K562 (cell line): ENCODE results near the gene NBEA. TPM values are rescaled to one million over a fixed set of nuclear protein-coding genes. Genes with fewer than 3 reads are reported as not detected.

Experiments
- ATAC-seq: fragments of 200-7000 bp; cut with Tn5 transposase; 3 replicates; pipeline ENCODE4 v1.9.1; 2020; ENCODE audit warnings: moderate library complexity
- BruUV-seq: library from RNA; stranded (reverse); fragments of 400-500 nt; replicated peaks from 2 replicates; lab custom pipeline; 2021; lab: Mats Ljungman, UMichigan
- CTCF ChIA-PET: fragments of 300-600 bp; formaldehyde crosslinking; extraction: SDS; loops from one replicate; lab custom pipeline; 2021; ENCODE audit warnings: low intra/inter-chr PET ratio; lab: Yijun Ruan, JAX
- POLR2A ChIA-PET: fragments of 300-600, 350-650 bp; sonication (Branson Sonifier 250); formaldehyde crosslinking; extraction: SDS; loops from one replicate; lab custom pipeline; 2021; ENCODE audit warnings: antibody characterized with exemption, inconsistent platforms; lab: Yijun Ruan, JAX
- DNase-seq, 4 experiments: peaks; one replicate each; pipeline versions ENCODE4 v3.0.0 to v3.0.0-alpha.2; 2011 to 2018; ENCODE audit warnings: low spot score in 3 of 4, mixed read lengths in 3 of 4; ENCODE audit errors: extremely low read depth in 1 of 4
- FAIRE-seq: peaks from 2 replicates; lab custom pipeline; 2011; peaks lifted over from hg19 to GRCh38; lab: Jason Lieb, UNC
- H2AFZ ChIP-seq: 2 replicates; pipeline ENCODE4 v1.6.0; 2011; ENCODE audit warnings: low read depth, low read length, control low read depth, inconsistent platforms
- H3K27ac ChIP-seq: fragments of 200-600 bp; 3 replicates; pipeline ENCODE4 v1.8.0; 2011; ENCODE audit warnings: low read depth, mild to moderate bottlenecking, control low read depth, inconsistent platforms, low read length, moderate library complexity, mixed read lengths; ENCODE audit errors: extremely low read depth
- H3K27me3 ChIP-seq, 2 experiments: fragments of 300-600 bp in 1 of 2; 2 replicates in 1 of 2; 3 replicates in 1 of 2; pipeline versions ENCODE4 v1.6.0 to v1.8.0; 2011; ENCODE audit warnings: inconsistent platforms in 2 of 2, low read length in 2 of 2, mild to moderate bottlenecking in 1 of 2, mixed read lengths in 1 of 2, moderate library complexity in 1 of 2; ENCODE audit not compliant: control insufficient read depth in 2 of 2, insufficient read depth in 2 of 2
- H3K36me3 ChIP-seq: fragments of 300-600 bp; 3 replicates; pipeline ENCODE4 v1.8.0; 2011; ENCODE audit warnings: mild to moderate bottlenecking, low read length, inconsistent platforms; ENCODE audit not compliant: control insufficient read depth, insufficient read depth
- H3K4me1 ChIP-seq, 2 experiments: fragments of 200-600 bp in 1 of 2; replicated peaks in 1 of 2; 2 replicates in 1 of 2; 3 replicates in 1 of 2; pipeline versions ENCODE4 v1.5.1 to v1.8.0; 2011; ENCODE audit warnings: inconsistent platforms in 2 of 2, low read length in 2 of 2, mild to moderate bottlenecking in 1 of 2, mixed read lengths in 1 of 2, moderate library complexity in 1 of 2; ENCODE audit not compliant: control insufficient read depth in 2 of 2, insufficient read depth in 2 of 2
- H3K4me2 ChIP-seq: 2 replicates; pipeline ENCODE4 v1.6.1; 2011; ENCODE audit warnings: low read length, control low read depth, inconsistent platforms, mixed read lengths; ENCODE audit not compliant: insufficient read depth
- H3K4me3 ChIP-seq: fragments of 200-600 bp; sonication (generic), shearing (Covaris generic); 2 replicates; pipeline ENCODE4 v1.5.1; 2016; ENCODE audit warnings: control low read depth, inconsistent platforms
- H3K79me2 ChIP-seq: fragments of 200-600 bp; 3 replicates; pipeline ENCODE4 v1.8.0; 2011; ENCODE audit warnings: low read length, inconsistent platforms; ENCODE audit not compliant: control insufficient read depth, insufficient read depth
- H3K9ac ChIP-seq, 2 experiments: 2 replicates each; pipeline versions ENCODE4 v1.6.0 to v1.6.1; 2011; ENCODE audit warnings: low read depth in 2 of 2, low read length in 2 of 2, control low read depth in 1 of 2, inconsistent platforms in 1 of 2, mild to moderate bottlenecking in 1 of 2, mixed read lengths in 1 of 2; ENCODE audit not compliant: insufficient read depth in 1 of 2
- H3K9me1 ChIP-seq: one replicate; pipeline ENCODE4 v1.6.0; 2011; ENCODE audit warnings: inconsistent platforms, mild to moderate bottlenecking, low read length, moderate library complexity; ENCODE audit not compliant: control insufficient read depth, insufficient read depth
- H3K9me3 ChIP-seq: replicated peaks from 2 replicates; pipeline ENCODE4 v1.5.1; 2011; ENCODE audit warnings: low read depth, low read length, inconsistent platforms; ENCODE audit not compliant: control insufficient read depth, insufficient read depth
- H4K20me1 ChIP-seq: replicated peaks from 2 replicates; pipeline ENCODE4 v1.6.1; 2011; ENCODE audit warnings: low read length, inconsistent platforms, mixed read lengths; ENCODE audit not compliant: control insufficient read depth, insufficient read depth
- E2F4 ChIP-seq: sonication (generic); formaldehyde crosslinking; IDR thresholded peaks from 2 replicates; pipeline ENCODE4 v1.8.0; 2022; ENCODE audit warnings: mild to moderate bottlenecking, low read depth, missing genetic modification reagents
- EP400 ChIP-seq: fragments of 450-650 bp; IDR thresholded peaks from 2 replicates; pipeline ENCODE4 v1.6.1; 2017; ENCODE audit warnings: antibody characterized with exemption, mild to moderate bottlenecking, moderate library complexity
- HOXB6 ChIP-seq: fragments of 250-450 bp; sonication (Bioruptor Pico); IDR thresholded peaks from 2 replicates; pipeline ENCODE4 v1.5.1; 2022; ENCODE audit warnings: mild to moderate bottlenecking, borderline replicate concordance
- KDM5B ChIP-seq: fragments of 200-600 bp; sonication (generic); IDR thresholded peaks from 2 replicates; pipeline ENCODE4 v1.6.1; 2012; ENCODE audit warnings: low read depth, mild to moderate bottlenecking, moderate library complexity, low read length, control low read depth, inconsistent platforms; ENCODE audit not compliant: insufficient replicate concordance
- SMARCA4 ChIP-seq: fragments of 450-650 bp; IDR thresholded peaks from 2 replicates; pipeline ENCODE4 v1.6.1; 2016
- SRSF3 ChIP-seq: fragments of 200-400 bp; formaldehyde crosslinking; IDR thresholded peaks from 2 replicates; pipeline ENCODE4 v1.6.1; 2016; ENCODE audit warnings: mild to moderate bottlenecking, low read length, moderate library complexity; ENCODE audit not compliant: insufficient read depth
- ZNF354B ChIP-seq: fragments of 250-450 bp; sonication (Bioruptor Pico); IDR thresholded peaks from 2 replicates; pipeline ENCODE4 v1.4.0; 2020
- WGBS: fragments of 100-300 bp; shearing (Covaris generic); methylation state at CpG from one replicate; pipeline ENCODE4 v1.1.6; 2016; ENCODE audit warnings: low coverage, mixed read lengths; ENCODE audit not compliant: insufficient coverage; ENCODE audit errors: missing lambda C conversion rate; 5-methylcytosine and 5-hydroxymethylcytosine counted together
- in situ Hi-C: fragments of 300-500 bp; cut with MboI; formaldehyde crosslinking; loops from 4 replicates; pipeline ENCODE4 v1.15.0; 2018; ENCODE audit warnings: inconsistent platforms, mixed read lengths
- intact Hi-C: fragments of 100-400 bp; cut with micrococcal nuclease; formaldehyde crosslinking; loops from 2 replicates; pipeline ENCODE4 v1.14.2; 2022
- polyA plus RNA-seq, 8 experiments: library from polyadenylated mRNA; depleted of rRNA in 4 of 8; stranded (reverse) in 5 of 8; unstranded in 3 of 8; fragments of >200 nt; fragmentation: Nextera tagmentation in 2 of 8; fragmentation: Illumina TruSeq in 1 of 8; extraction: Ambion mirVana in 2 of 8; extraction: Trizol in 1 of 8; gene quantifications; 2 replicates each; pipeline versions ENCODE4 v1.2.1 to v1.2.3, GENCODE V29; 2011 to 2014; ENCODE audit warnings: inconsistent platforms in 1 of 8, missing spikeins in 1 of 8
- total RNA-seq, 7 experiments: library from RNA; depleted of rRNA in 6 of 7; stranded (reverse); fragments of >200 nt in 6 of 7; fragmentation: Illumina TruSeq in 2 of 7; extraction: Trizol in 2 of 7; gene quantifications; 2 replicates each; pipeline versions ENCODE4 v1.2.1 to v1.2.3, GENCODE V29; 2011 to 2021; ENCODE audit warnings: low replicate concordance in 1 of 7
- TF ChIP-seq, protein P1 (sequence below): IDR thresholded peaks from 2 replicates; pipeline ENCODE4 v1.6.1; 2011; ENCODE audit not compliant: insufficient read length; ENCODE audit errors: extremely low read depth

Gene NBEA
- total and polyA plus RNA-seq, 9 of the 15 experiments (the other 6 are each of a cell fraction or from before 2014, with no cell fraction given): 0.03 to 0.94 (median 0.05) TPM; not detected in 2

DNA sequence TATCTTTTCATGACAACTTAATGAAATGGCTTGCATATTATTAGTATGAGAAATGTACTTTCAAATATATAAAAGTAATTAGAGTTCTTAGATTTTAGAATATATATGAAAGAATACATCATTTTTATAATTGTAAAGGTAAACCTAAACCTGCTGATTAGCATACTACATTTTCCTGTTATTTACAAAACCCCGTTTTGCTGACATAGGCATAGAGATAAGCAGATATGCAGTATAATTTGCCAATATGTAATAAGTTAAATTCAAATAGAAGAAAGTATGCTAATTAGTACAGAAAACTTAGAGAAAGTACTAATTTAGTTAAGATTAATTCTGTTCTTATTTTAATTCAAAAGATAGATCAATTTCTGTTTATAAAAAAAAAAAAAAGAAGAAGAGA lies 513.0 kb downstream of the NBEA start:
- no peak for FAIRE-seq
- POLR2A ChIA-PET: no interaction called here
- CTCF ChIA-PET: no interaction called here

DNA sequence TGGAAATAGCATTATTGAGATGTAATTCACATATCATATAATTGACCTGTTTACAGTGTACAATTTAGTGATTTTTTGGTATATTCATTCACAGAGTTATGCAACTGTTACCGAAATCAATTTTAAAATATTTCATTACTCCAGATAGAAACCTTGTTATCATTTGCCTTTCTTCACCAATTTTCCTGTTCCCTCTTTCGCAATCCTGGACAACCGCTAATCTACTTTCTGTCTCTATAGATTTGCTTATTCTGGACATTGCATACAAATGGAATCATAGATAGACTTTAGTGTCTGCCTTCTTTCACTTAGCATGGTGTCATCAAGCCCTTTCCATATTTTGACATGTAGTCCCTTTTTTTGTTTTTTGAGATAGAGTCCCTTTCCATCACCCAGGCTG lies 515.2 kb downstream of the NBEA start:
- POLR2A ChIA-PET: no interaction called here
- DNase-seq (no peak), FAIRE-seq (no peak), ATAC-seq (no peak)
- intact Hi-C loops: no loop called here
- no peak overlapping the region for H2AFZ ChIP-seq
- WGBS: 2% methylated on average over 3 of the region's 3 CpGs
- H3K4me3 ChIP-seq: no peak overlapping the region
- in situ Hi-C loops: no loop called here
- H3K4me2 ChIP-seq: no peak overlapping the region
- H3K9me1 ChIP-seq: no peaks in the 10 kb centered on the region
- no peaks in the 10 kb centered on the region for H4K20me1 ChIP-seq
- no peaks in the 10 kb centered on the region for H3K4me1 ChIP-seq
- no peaks in the 10 kb centered on the region for H3K79me2 ChIP-seq
- H3K9me3 ChIP-seq: no peaks in the 10 kb centered on the region
- H3K27me3 ChIP-seq: no peaks in the 10 kb centered on the region
- BruUV-seq: no TSS peak
- H3K9ac ChIP-seq: no peak overlapping the region
- no peak overlapping the region for H3K27ac ChIP-seq
- CTCF ChIA-PET: no interaction called here
- H3K36me3 ChIP-seq: no peaks in the 10 kb centered on the region
- TF ChIP-seq EP400 (no peak), KDM5B (no peak), ZNF354B (CRISPR knock-in tag) (no peak), SMARCA4 (no peak), HOXB6 (no peak)
- TF ChIP-seq, protein P1, sequence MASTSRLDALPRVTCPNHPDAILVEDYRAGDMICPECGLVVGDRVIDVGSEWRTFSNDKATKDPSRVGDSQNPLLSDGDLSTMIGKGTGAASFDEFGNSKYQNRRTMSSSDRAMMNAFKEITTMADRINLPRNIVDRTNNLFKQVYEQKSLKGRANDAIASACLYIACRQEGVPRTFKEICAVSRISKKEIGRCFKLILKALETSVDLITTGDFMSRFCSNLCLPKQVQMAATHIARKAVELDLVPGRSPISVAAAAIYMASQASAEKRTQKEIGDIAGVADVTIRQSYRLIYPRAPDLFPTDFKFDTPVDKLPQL: no peak

More for the DNA sequence above, 513.0 kb downstream of the NBEA start:
- Histone ChIP-seq H3K9me3 (no peaks in the 10 kb centered on the region), H4K20me1 (no peaks in the 10 kb centered on the region), H3K9ac (no peak overlapping the region), H2AFZ (no peak overlapping the region), H3K27me3 (no peaks in the 10 kb centered on the region), H3K9me1 (no peaks in the 10 kb centered on the region), H3K27ac (no peak overlapping the region), H3K4me3 (no peak overlapping the region), H3K4me1 (no peaks in the 10 kb centered on the region), H3K79me2 (no peaks in the 10 kb centered on the region), H3K36me3 (no peaks in the 10 kb centered on the region), H3K4me2 (no peak overlapping the region)
- WGBS: 7% methylated on average over 1 of the region's 1 CpG
- ATAC-seq: no peak
- in situ Hi-C loops (no loop called here), intact Hi-C loops (no loop called here)
- no TSS peak for BruUV-seq
- TF ChIP-seq E2F4: no peak
- TF ChIP-seq SRSF3: no peak
- DNase-seq: no peak
